PFSK-1 (cell line): ENCODE results near the gene TGDS.

Experiments
- FOXP2 ChIP-seq: optimal IDR thresholded peaks from 2 replicates; pipeline ENCODE3; 2011; ENCODE audit warnings: borderline replicate concordance, control low read depth, inconsistent platforms; ENCODE audit not compliant: insufficient read depth; ENCODE audit errors: extremely low read length, extremely low read depth
- POLR2AphosphoS5 ChIP-seq: IDR thresholded peaks from 2 replicates; pipeline ENCODE4 v1.6.1; 2012; ENCODE audit warnings: low read depth, mild to moderate bottlenecking, control low read depth, low read length, moderate library complexity
- REST ChIP-seq, 2 experiments: IDR thresholded peaks; 2 replicates each; pipeline versions ENCODE4 v1.6.1 to v1.8.0; 2011 to 2012; ENCODE audit warnings: low read depth in 2 of 2, low read length in 2 of 2, control low read depth in 1 of 2, inconsistent platforms in 1 of 2, mild to moderate bottlenecking in 1 of 2, moderate library complexity in 1 of 2; ENCODE audit not compliant: insufficient read depth in 1 of 2
- SIN3A ChIP-seq: IDR thresholded peaks from 2 replicates; pipeline ENCODE4 v1.6.1; 2012; ENCODE audit warnings: mild to moderate bottlenecking, low read length, moderate library complexity, borderline replicate concordance; ENCODE audit not compliant: insufficient read depth
- TAF1 ChIP-seq: IDR thresholded peaks from 2 replicates; pipeline ENCODE4 v1.6.1; 2012; ENCODE audit warnings: low read length, control low read depth, borderline replicate concordance; ENCODE audit not compliant: insufficient read depth

The TGDS gene

GRCh38 chr13:94595001-94595949, 677 bp downstream of the TGDS start:
- TF ChIP-seq FOXP2 = no peak
- TF ChIP-seq TAF1 = no peak
- TF ChIP-seq POLR2AphosphoS5 = no peak
- no peak for TF ChIP-seq REST (IDR thresholded peaks at IDR 0.05; ENCODE audit: insufficient read depth in 1 of 2, low read depth in 2 of 2, low read length in 2 of 2)
- TF ChIP-seq SIN3A = no peak

GRCh38 chr13:94590744-94591143, 5.2 kb downstream of the TGDS start:
- no peak for TF ChIP-seq FOXP2

- TF ChIP-seq REST (IDR thresholded peaks at IDR 0.05; ENCODE audit: insufficient read depth in 1 of 2, low read depth in 2 of 2, low read length in 2 of 2) (no peak), SIN3A (no peak), POLR2AphosphoS5 (no peak)
Observed at GRCh38 chr13:94588541-94588940, 7.4 kb downstream of the TGDS start.

GRCh38 chr13:94586371-94586770, 9.6 kb downstream of the TGDS start:
- TF ChIP-seq REST (IDR thresholded peaks at IDR 0.05; ENCODE audit: insufficient read depth in 1 of 2, low read depth in 2 of 2, low read length in 2 of 2) = no peak
- no peak for TF ChIP-seq TAF1
- no peak for TF ChIP-seq SIN3A
- TF ChIP-seq POLR2AphosphoS5 = no peak
- no peak for TF ChIP-seq FOXP2

GRCh38 chr13:94585543-94586101, 10.3 kb downstream of the TGDS start:
- no peak for TF ChIP-seq FOXP2
- no peak for TF ChIP-seq REST (IDR thresholded peaks at IDR 0.05; ENCODE audit: insufficient read depth in 1 of 2, low read depth in 2 of 2, low read length in 2 of 2)
- TF ChIP-seq POLR2AphosphoS5 = no peak
- TF ChIP-seq TAF1 = no peak
- no peak for TF ChIP-seq SIN3A
